Activated CD4-positive, alpha-beta T cell treated with anti-CD3 and anti-CD28 coated beads, Interleukin-10, Interleukin-2, amounts not matched to agents 100 ng/mL and 50 ng/mL, durations not matched to agents 16 hours and 8 hours (primary cell): ENCODE data around the gene TMEM178B.

ENCODE experiments used
- DNase-seq: peaks from one replicate; pipeline ENCODE4 v3.0.0-alpha.2; 2020

TMEM178B gene

GRCh38 chr7:141225916-141226618, 152.2 kb downstream of the TMEM178B start:
- DNase-seq = no peak

GRCh38 chr7:141227454-141227853, 153.6 kb downstream of the TMEM178B start:
- no peak for DNase-seq

GRCh38 chr7:141228482-141228881, 154.6 kb downstream of the TMEM178B start:
- DNase-seq = no peak

- no peak for DNase-seq
Measured at GRCh38 chr7:141231018-141231792, 157.3 kb downstream of the TMEM178B start.

GRCh38 chr7:141232286-141233051, 158.6 kb downstream of the TMEM178B start:
- DNase-seq = no peak

- DNase-seq = no peak
Measured at GRCh38 chr7:141234335-141235105, 160.7 kb downstream of the TMEM178B start.

- DNase-seq = no peak
Measured at GRCh38 chr7:141235656-141236055, 161.8 kb downstream of the TMEM178B start.

GRCh38 chr7:141238596-141239243, 164.9 kb downstream of the TMEM178B start:
- DNase-seq = no peak

GRCh38 chr7:141239661-141240060, 165.8 kb downstream of the TMEM178B start:
- DNase-seq = no peak

- no peak for DNase-seq
Measured at GRCh38 chr7:141242568-141242967, 168.7 kb downstream of the TMEM178B start.

- DNase-seq = no peak
Measured at GRCh38 chr7:141243368-141243767, 169.5 kb downstream of the TMEM178B start.

- DNase-seq = no peak
Measured at GRCh38 chr7:141244435-141244834, 170.6 kb downstream of the TMEM178B start.

- DNase-seq = no peak
Measured at GRCh38 chr7:141246426-141246825, 172.6 kb downstream of the TMEM178B start.

- no peak for DNase-seq
Measured at GRCh38 chr7:141251180-141251579, 177.3 kb downstream of the TMEM178B start.

- DNase-seq = no peak
Measured at GRCh38 chr7:141251957-141252356, 178.1 kb downstream of the TMEM178B start.

GRCh38 chr7:141257597-141257996, 183.7 kb downstream of the TMEM178B start:
- DNase-seq = no peak

- DNase-seq = no peak
Measured at GRCh38 chr7:141258559-141258958, 184.7 kb downstream of the TMEM178B start.

- DNase-seq = no peak
Measured at GRCh38 chr7:141262101-141263090, 188.5 kb downstream of the TMEM178B start.

GRCh38 chr7:141263508-141263907, 189.6 kb downstream of the TMEM178B start:
- DNase-seq = peak; percentile 59

GRCh38 chr7:141263983-141264382, 190.1 kb downstream of the TMEM178B start:
- no peak for DNase-seq

- no peak for DNase-seq
Measured at GRCh38 chr7:141264511-141264910, 190.6 kb downstream of the TMEM178B start.
